Activated B cell treated with CpG ODN at 0.5 μM for 24 hours (primary cell): ENCODE results near the gene PPP1R16B. TPM values are rescaled to one million over a fixed set of nuclear protein-coding genes. Genes with fewer than 3 reads are reported as not detected.
A peak's percentile ranks its signal among the peaks of the same experiment; 100 is the strongest.
"Not testable (repeated sequence)": the region's sequence is repeated elsewhere in the genome, so short reads cannot be mapped to it uniquely, and the experiment has no call there.

Source experiments
- ATAC-seq: fragments of 200-7000 bp; cut with Tn5 transposase; one replicate; pipeline ENCODE4 v1.10.0; 2021; ENCODE audit warnings: low read depth, mild to moderate bottlenecking, moderate library complexity
- CTCF ChIA-PET: fragments of 350-600 bp; sonication (Branson Sonifier 250); formaldehyde crosslinking; loops from one replicate; lab custom pipeline; 2021; ENCODE audit warnings: antibody characterized with exemption; lab: Charles Lee
- POLR2A ChIA-PET: fragments of 350-600 bp; sonication (Branson Sonifier 250); formaldehyde crosslinking; loops from one replicate; lab custom pipeline; 2021; ENCODE audit warnings: antibody characterized with exemption; lab: Charles Lee
- DNase-seq: peaks from one replicate; pipeline ENCODE4 v3.0.0; 2022
- H3K27ac Mint-ChIP-seq: one replicate; pipeline ENCODE4 v1.8.0; 2020; ENCODE audit warnings: mixed read lengths
- H3K27me3 Mint-ChIP-seq: one replicate; pipeline ENCODE4 v1.8.0; 2021; ENCODE audit warnings: mixed read lengths
- H3K36me3 Mint-ChIP-seq: one replicate; pipeline ENCODE4 v1.8.0; 2021; ENCODE audit warnings: low read depth, mixed read lengths
- H3K4me1 Mint-ChIP-seq: one replicate; pipeline ENCODE4 v1.8.0; 2021; ENCODE audit warnings: mixed read lengths
- H3K4me3 Mint-ChIP-seq: one replicate; pipeline ENCODE4 v1.8.0; 2020; ENCODE audit warnings: mild to moderate bottlenecking, mixed read lengths
- H3K9me3 Mint-ChIP-seq: one replicate; pipeline ENCODE4 v1.8.0; 2020; ENCODE audit warnings: mixed read lengths
- CTCF ChIP-seq: fragments of 200-600 bp; IDR thresholded peaks from one replicate; pipeline ENCODE4 v1.8.0; 2022; ENCODE audit warnings: antibody characterized with exemption, mild to moderate bottlenecking
- intact Hi-C: fragments of 100-400 bp; cut with micrococcal nuclease; formaldehyde crosslinking; loops from one replicate; pipeline ENCODE4 v1.15.1; 2024
- total RNA-seq: library from RNA; stranded (reverse); gene quantifications from 2 replicates; pipeline ENCODE4 v1.2.3, GENCODE V29; 2022

The PPP1R16B gene
- total RNA-seq, 1 donor from 2014 or later = 99.3 TPM

DNA sequence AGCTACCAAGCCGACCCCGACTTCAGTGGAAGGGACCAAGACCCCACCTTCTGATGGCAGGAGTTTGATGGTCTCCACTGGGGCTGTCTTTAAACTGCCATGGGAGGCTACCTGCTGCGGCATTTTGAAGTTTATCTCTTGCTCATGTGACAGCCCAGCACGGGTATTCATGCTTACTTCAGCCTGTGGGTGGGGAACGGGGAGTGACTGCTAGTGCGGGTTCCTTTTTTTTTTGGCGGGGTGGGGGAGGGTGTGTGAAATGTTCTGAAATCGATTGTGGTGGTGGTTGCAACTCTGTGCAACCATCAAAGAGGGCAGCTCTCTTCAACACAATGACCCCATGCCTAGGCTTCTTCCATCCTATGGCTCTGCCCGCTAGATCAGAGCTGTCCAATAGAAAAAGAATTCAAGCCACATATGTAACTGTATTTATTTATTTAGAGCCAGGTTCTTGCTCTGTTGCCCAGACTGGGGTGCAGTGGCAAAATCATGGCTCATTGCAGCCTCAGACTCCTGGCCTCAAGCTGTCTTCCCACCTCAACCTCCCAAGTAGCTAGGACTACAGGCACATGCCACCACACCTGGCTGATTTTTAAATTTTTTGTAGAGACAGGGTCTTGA, 53.7 kb downstream of the PPP1R16B start:
- no peak for TF ChIP-seq CTCF
- CTCF ChIA-PET = interaction anchor here (0.7 to 4.6 kb wide), 10 partner anchors 12 to 52 kb away, joined by 3 to 18 read pairs (median 4); no protein-coding TSS in a partner anchor
- Mint-ChIP-seq H3K36me3 (peaks cover 33% of the 10 kb centered on the region), H3K27ac (peak overlapping the region; percentile 85), H3K4me1 (peaks cover 95% of the 10 kb centered on the region), H3K27me3 (no peaks in the 10 kb centered on the region), H3K9me3 (no peaks in the 10 kb centered on the region), H3K4me3 (peak overlapping the region; percentile 49)
- ATAC-seq (peak; percentile 56), DNase-seq (no peak)
- intact Hi-C loops = loop anchor here (1.0 kb wide), 1 partner anchor 9 kb away; no protein-coding TSS in a partner anchor
- POLR2A ChIA-PET = interaction anchor here (0.6 to 14.8 kb wide), 9 partner anchors 10 to 57 kb away, joined by 3 to 268 read pairs (median 12); partner anchors contain the start of gene PPP1R16B

DNA sequence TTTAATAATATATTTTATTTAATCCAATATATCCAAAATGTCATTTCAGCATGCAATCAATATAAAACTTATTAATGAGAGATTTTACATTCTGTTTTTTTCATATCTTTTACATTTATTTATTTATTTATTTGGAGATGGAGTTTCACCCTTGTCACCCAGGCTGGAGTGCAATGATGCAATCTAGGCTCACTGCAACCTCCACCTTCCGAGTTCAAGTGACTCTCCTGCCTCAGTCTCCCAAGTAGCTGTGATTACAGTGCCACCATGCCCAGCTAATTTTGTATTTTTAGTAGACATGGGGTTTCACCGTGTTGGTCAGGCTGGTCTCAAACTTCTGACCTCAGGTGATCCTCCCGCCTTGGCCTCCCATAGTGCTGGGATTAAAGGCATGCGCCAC, 54.4 kb downstream of the PPP1R16B start:
- H3K27me3 Mint-ChIP-seq, ATAC-seq, H3K9me3 Mint-ChIP-seq, DNase-seq, H3K4me3 Mint-ChIP-seq: not testable (repeated sequence)
- ChIA-PET CTCF (interaction anchor here (1.1 to 4.6 kb wide), 7 partner anchors 13 to 53 kb away, joined by 3 to 18 read pairs (median 6); no protein-coding TSS in a partner anchor), POLR2A (interaction anchor here (0.6 to 14.8 kb wide), 9 partner anchors 10 to 54 kb away, joined by 3 to 268 read pairs (median 12); partner anchors contain the start of gene PPP1R16B)
- Mint-ChIP-seq H3K36me3 (peaks cover 29% of the 10 kb centered on the region), H3K27ac (peak overlapping the region; percentile 95), H3K4me1 (peaks cover 95% of the 10 kb centered on the region)
- intact Hi-C loops = loop anchor here (1.0 kb wide), 1 partner anchor 10 kb away; no protein-coding TSS in a partner anchor

GRCh38 chr20:38861071-38861401, 55.5 kb downstream of the PPP1R16B start:
- Mint-ChIP-seq H3K9me3 (no peaks in the 10 kb centered on the region), H3K4me1 (peaks cover 93% of the 10 kb centered on the region), H3K4me3 (peak overlapping the region; percentile 52), H3K27ac (peak overlapping the region; percentile 95), H3K36me3 (peaks cover 24% of the 10 kb centered on the region), H3K27me3 (no peaks in the 10 kb centered on the region)
- CTCF ChIA-PET = interaction anchor here (0.7 to 4.6 kb wide), 14 partner anchors 10 to 56 kb away, joined by 3 to 18 read pairs (median 3); partner anchors contain the start of gene PPP1R16B
- POLR2A ChIA-PET = interaction anchor here (0.8 to 14.8 kb wide), 8 partner anchors 15 to 55 kb away, joined by 3 to 268 read pairs (median 32); partner anchors contain the start of gene PPP1R16B
- DNase-seq (no peak), ATAC-seq (no peak)
- TF ChIP-seq CTCF = no peak
- intact Hi-C loops = no loop called here

DNA sequence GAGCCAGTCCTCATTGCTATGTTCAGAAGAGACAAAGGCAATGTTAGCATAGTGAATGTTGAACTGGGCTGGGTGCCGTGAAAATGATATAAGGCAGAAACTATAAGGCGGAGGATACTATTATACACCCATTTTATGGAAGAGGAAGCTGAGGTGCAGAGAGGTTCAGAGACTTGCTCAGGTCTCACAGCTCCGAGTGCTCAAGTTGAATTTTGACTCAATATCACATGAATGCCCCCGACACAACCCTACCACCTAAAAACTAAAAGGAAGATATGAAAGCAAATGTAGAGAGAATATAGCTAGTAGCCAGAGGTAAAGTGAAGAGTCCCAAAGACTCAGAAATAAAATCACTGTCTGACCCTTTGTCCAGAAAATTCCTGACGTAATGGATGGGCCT, 56.7 kb downstream of the PPP1R16B start:
- ChIA-PET POLR2A (interaction anchor here (0.6 to 14.8 kb wide), 9 partner anchors 9 to 100 kb away, joined by 3 to 268 read pairs (median 6); partner anchors contain the start of genes DHX35 and PPP1R16B), CTCF (interaction anchor here (0.8 to 4.6 kb wide), 8 partner anchors 9 to 71 kb away, joined by 3 to 18 read pairs (median 4); no protein-coding TSS in a partner anchor)
- Mint-ChIP-seq H3K4me1 (peaks cover 94% of the 10 kb centered on the region), H3K36me3 (peaks cover 24% of the 10 kb centered on the region), H3K4me3 (peak overlapping the region; percentile 76), H3K27me3 (no peaks in the 10 kb centered on the region), H3K27ac (peak overlapping the region; percentile 95), H3K9me3 (no peaks in the 10 kb centered on the region)
- TF ChIP-seq CTCF = no peak
- no peak for DNase-seq
- intact Hi-C loops = no loop called here
- peak; percentile 5 for ATAC-seq

GRCh38 chr20:38863024-38863851, 57.7 kb downstream of the PPP1R16B start:
- CTCF ChIA-PET = interaction anchor here (0.8 to 4.6 kb wide), 5 partner anchors 8 to 56 kb away, joined by 3 to 18 read pairs (median 4); no protein-coding TSS in a partner anchor
- POLR2A ChIA-PET = interaction anchor here (0.6 to 14.8 kb wide), 7 partner anchors 15 to 99 kb away, joined by 3 to 268 read pairs (median 33); partner anchors contain the start of genes DHX35 and PPP1R16B
- peak overlapping the region; percentile 76 for H3K4me3 Mint-ChIP-seq
- TF ChIP-seq CTCF = no peak
- ATAC-seq = peak; percentile 78
- no peaks in the 10 kb centered on the region for H3K27me3 Mint-ChIP-seq
- peak; percentile 52 for DNase-seq
- peaks cover 94% of the 10 kb centered on the region for H3K4me1 Mint-ChIP-seq
- H3K9me3 Mint-ChIP-seq = no peaks in the 10 kb centered on the region
- peaks cover 24% of the 10 kb centered on the region for H3K36me3 Mint-ChIP-seq
- H3K27ac Mint-ChIP-seq = peak overlapping the region; percentile 95
- intact Hi-C loops = loop anchor here (1.0 kb wide), 4 partner anchors 10 to 58 kb away; partner anchors contain the start of gene PPP1R16B
